GM23338 (cell line): ENCODE measurements around the gene TRMT2A. TPM values are rescaled to one million over a fixed set of nuclear protein-coding genes. Genes with fewer than 3 reads are reported as not detected.

Source experiments
- ATAC-seq: fragments of 200-7000 bp; cut with Tn5 transposase; 3 replicates; pipeline ENCODE4 v1.9.1; 2020
- DNase-seq: peaks from one replicate; pipeline ENCODE4 v3.0.0-alpha.2; 2015; ENCODE audit warnings: low spot score
- H2AFZ ChIP-seq: fragments of 200-600 bp; sonication (generic); 2 replicates; pipeline ENCODE4 v1.8.0; 2016; ENCODE audit warnings: antibody characterized with exemption, mild to moderate bottlenecking, moderate library complexity
- H3F3A ChIP-seq: fragments of 200-600 bp; sonication (generic); replicated peaks from 2 replicates; pipeline ENCODE4 v1.8.0; 2017; ENCODE audit warnings: antibody characterized with exemption, mixed run types, low read depth
- H3K27ac ChIP-seq: fragments of 200-600 bp; sonication (generic); 2 replicates; pipeline ENCODE4 v1.6.1; 2016; ENCODE audit warnings: low read depth
- H3K27me3 ChIP-seq: fragments of 200-600 bp; sonication (generic); 2 replicates; pipeline ENCODE4 v1.8.0; 2016; ENCODE audit warnings: mild to moderate bottlenecking, mixed run types, moderate library complexity; ENCODE audit not compliant: insufficient read depth
- H3K36me3 ChIP-seq: fragments of 200-600 bp; sonication (generic); 2 replicates; pipeline ENCODE4 v1.8.0; 2016; ENCODE audit warnings: mild to moderate bottlenecking; ENCODE audit not compliant: insufficient read depth
- H3K4me1 ChIP-seq: fragments of 200-600 bp; sonication (generic); 2 replicates; pipeline ENCODE4 v1.8.0; 2016; ENCODE audit warnings: mild to moderate bottlenecking, moderate library complexity; ENCODE audit not compliant: insufficient read depth
- H3K4me2 ChIP-seq: fragments of 200-600 bp; sonication (generic); 2 replicates; pipeline ENCODE4 v1.7.1; 2017; ENCODE audit warnings: mixed run types
- H3K4me3 ChIP-seq: fragments of 200-600 bp; sonication (generic); 2 replicates; pipeline ENCODE4 v1.6.1; 2016; ENCODE audit warnings: mixed run types
- H3K79me2 ChIP-seq: fragments of 200-600 bp; sonication (generic); replicated peaks from 2 replicates; pipeline ENCODE4 v1.8.0; 2017; ENCODE audit warnings: mild to moderate bottlenecking; ENCODE audit not compliant: insufficient read depth
- H3K9me2 ChIP-seq: fragments of 200-600 bp; sonication (generic); 2 replicates; pipeline ENCODE4 v1.8.0; 2017; ENCODE audit not compliant: insufficient read depth
- H4K20me1 ChIP-seq: fragments of 200-600 bp; sonication (generic); replicated peaks from 2 replicates; pipeline ENCODE4 v1.8.0; 2017; ENCODE audit warnings: mild to moderate bottlenecking; ENCODE audit not compliant: insufficient read depth
- H3K27ac Mint-ChIP-seq: 2 replicates; pipeline ENCODE4 v1.8.0; 2020; ENCODE audit warnings: inconsistent platforms, mild to moderate bottlenecking, moderate library complexity, mixed read lengths
- H3K27me3 Mint-ChIP-seq: 3 replicates; pipeline ENCODE4 v1.8.0; 2022; ENCODE audit warnings: low read depth, mild to moderate bottlenecking, moderate library complexity, mixed read lengths, inconsistent platforms; ENCODE audit not compliant: insufficient read depth, poor library complexity
- H3K36me3 Mint-ChIP-seq: 3 replicates; pipeline ENCODE4 v1.8.0; 2021; ENCODE audit warnings: low read depth, mild to moderate bottlenecking, inconsistent platforms, moderate library complexity, mixed read lengths
- H3K4me1 Mint-ChIP-seq: 3 replicates; pipeline ENCODE4 v1.8.0; 2020; ENCODE audit warnings: mild to moderate bottlenecking, inconsistent platforms, mixed read lengths
- H3K4me3 Mint-ChIP-seq: 3 replicates; pipeline ENCODE4 v1.8.0; 2021; ENCODE audit warnings: moderate library complexity, mild to moderate bottlenecking, inconsistent platforms, mixed read lengths
- H3K9me3 Mint-ChIP-seq: 3 replicates; pipeline ENCODE4 v1.8.0; 2020; ENCODE audit warnings: moderate library complexity, mild to moderate bottlenecking, inconsistent platforms, mixed read lengths
- CREB1 ChIP-seq: fragments of 250-450 bp; sonication (Bioruptor Pico); IDR thresholded peaks from 2 replicates; pipeline ENCODE4 v1.5.0; 2020; ENCODE audit warnings: low read depth, mild to moderate bottlenecking, moderate library complexity
- CTCF ChIP-seq, 2 experiments: fragments of 200-600 bp in 1 of 2; sonication (generic) in 1 of 2; conservative IDR thresholded peaks; 2 replicates each; pipeline versions ENCODE4 v1.5.1 to v1.6.1; 2016 to 2017; ENCODE audit warnings: antibody characterized with exemption in 2 of 2, low read depth in 2 of 2, mild to moderate bottlenecking in 2 of 2, moderate library complexity in 1 of 2
- ETS1 ChIP-seq: IDR thresholded peaks from 2 replicates; pipeline ENCODE4 v1.6.1; 2016; ENCODE audit warnings: antibody characterized with exemption
- EZH2 ChIP-seq: fragments of 200-600 bp; sonication (generic); IDR thresholded peaks from one replicate; pipeline ENCODE4 v1.8.0; 2017; ENCODE audit warnings: antibody characterized with exemption, mild to moderate bottlenecking, low read depth; ENCODE audit not compliant: unreplicated experiment
- EZH2phosphoT487 ChIP-seq: fragments of 200-600 bp; sonication (generic); IDR thresholded peaks from one replicate; pipeline ENCODE4 v1.8.1; 2018; ENCODE audit warnings: antibody characterized with exemption; ENCODE audit not compliant: unreplicated experiment
- POLR2AphosphoS5 ChIP-seq: IDR thresholded peaks from 2 replicates; pipeline ENCODE4 v1.6.1; 2016; ENCODE audit warnings: antibody characterized with exemption, low read depth
- STAT1 ChIP-seq: IDR thresholded peaks from one replicate; pipeline ENCODE4 v1.6.1; 2016; ENCODE audit warnings: antibody characterized with exemption; ENCODE audit not compliant: unreplicated experiment
- ZNF114 ChIP-seq: fragments of 250-450 bp; sonication (Bioruptor Pico); IDR thresholded peaks from 2 replicates; pipeline ENCODE4 v1.5.0; 2020; ENCODE audit warnings: mild to moderate bottlenecking, moderate library complexity
- ZNF331 ChIP-seq: fragments of 250-450 bp; sonication (Bioruptor Pico); IDR thresholded peaks from 2 replicates; pipeline ENCODE4 v1.5.0; 2020; ENCODE audit warnings: low read depth, mild to moderate bottlenecking, moderate library complexity
- ZNF462 ChIP-seq: fragments of 250-450 bp; sonication (Bioruptor Pico); IDR thresholded peaks from 2 replicates; pipeline ENCODE4 v1.5.0; 2020; ENCODE audit warnings: mild to moderate bottlenecking, moderate library complexity
- polyA plus RNA-seq: library from polyadenylated mRNA; unstranded; fragments of >200 nt; fragmentation: Nextera tagmentation; extraction: Ambion mirVana; gene quantifications from 2 replicates; pipeline ENCODE4 v1.2.1, GENCODE V29; 2016
- total RNA-seq: library from RNA; depleted of rRNA; stranded (reverse); fragments of >200 nt; shearing (Covaris generic); gene quantifications from 2 replicates; pipeline ENCODE4 v1.2.3, GENCODE V29; 2014

TRMT2A gene
- total and polyA plus RNA-seq, 2 experiments from 2014 or later, result 41.3 to 61.3 TPM

- DNase-seq (no peak), ATAC-seq (no peak)
- H3K4me3 ChIP-seq, result no peak overlapping the region
- H3K4me2 ChIP-seq, result no peak overlapping the region
- H3K4me1 Mint-ChIP-seq, result peaks cover 13% of the 10 kb centered on the region
- no peak overlapping the region for H2AFZ ChIP-seq
- peaks cover under 1% of the 10 kb centered on the region for H3K4me1 ChIP-seq
- TF ChIP-seq EZH2phosphoT487 (no peak), STAT1 (no peak), EZH2 (no peak), ZNF114 (CRISPR knock-in tag) (no peak), CTCF (conservative IDR thresholded peaks at IDR 0.05; ENCODE audit: low read depth in 2 of 2) (no peak), ZNF331 (CRISPR knock-in tag) (no peak)
- H3K9me3 Mint-ChIP-seq, result no peaks in the 10 kb centered on the region
- H3K27ac Mint-ChIP-seq, result no peak overlapping the region
- no peaks in the 10 kb centered on the region for H3K9me2 ChIP-seq
- H3K36me3 Mint-ChIP-seq, result peaks cover 90% of the 10 kb centered on the region
- H3K36me3 ChIP-seq, result peaks cover 45% of the 10 kb centered on the region
- H3K4me3 Mint-ChIP-seq, result no peak overlapping the region
- H3K27me3 Mint-ChIP-seq, result peaks cover 21% of the 10 kb centered on the region
- no peak overlapping the region for H3K27ac ChIP-seq
- H3K27me3 ChIP-seq, result no peaks in the 10 kb centered on the region
- H4K20me1 ChIP-seq, result peaks cover 39% of the 10 kb centered on the region
- peaks cover 43% of the 10 kb centered on the region for H3F3A ChIP-seq
- peaks cover 41% of the 10 kb centered on the region for H3K79me2 ChIP-seq
These were observed 7.2 kb upstream of the TRMT2A start for GRCh38 chr22:20124083-20124787.

GRCh38 chr22:20123366-20124082, 6.5 kb upstream of the TRMT2A start:
- H3K9me3 Mint-ChIP-seq, result no peaks in the 10 kb centered on the region
- peaks cover 52% of the 10 kb centered on the region for H3K36me3 ChIP-seq
- no peaks in the 10 kb centered on the region for H3K9me2 ChIP-seq
- peaks cover 16% of the 10 kb centered on the region for H3K27me3 Mint-ChIP-seq
- no peak overlapping the region for H3K4me3 ChIP-seq
- peaks cover 42% of the 10 kb centered on the region for H4K20me1 ChIP-seq
- H3K4me3 Mint-ChIP-seq, result no peak overlapping the region
- peaks cover 8% of the 10 kb centered on the region for H3K4me1 ChIP-seq
- DNase-seq (no peak), ATAC-seq (no peak)
- no peak overlapping the region for H2AFZ ChIP-seq
- H3K36me3 Mint-ChIP-seq, result peaks cover 97% of the 10 kb centered on the region
- H3K79me2 ChIP-seq, result peaks cover 48% of the 10 kb centered on the region
- H3K4me2 ChIP-seq, result no peak overlapping the region
- peaks cover 37% of the 10 kb centered on the region for H3F3A ChIP-seq
- peaks cover 17% of the 10 kb centered on the region for H3K4me1 Mint-ChIP-seq
- no peak overlapping the region for H3K27ac ChIP-seq
- H3K27ac Mint-ChIP-seq, result no peak overlapping the region
- H3K27me3 ChIP-seq, result no peaks in the 10 kb centered on the region
- TF ChIP-seq POLR2AphosphoS5 (no peak), ZNF331 (CRISPR knock-in tag) (no peak), ZNF114 (CRISPR knock-in tag) (no peak), ZNF462 (no peak), ETS1 (no peak), STAT1 (no peak), CREB1 (CRISPR knock-in tag) (no peak)
